Cardiac muscle cell (in vitro differentiated cells and primary cell): ENCODE data around the gene IGFN1. TPM values are rescaled to one million over a fixed set of nuclear protein-coding genes. Genes with fewer than 3 reads are reported as not detected.

ENCODE experiments used
- DNase-seq, 2 donors: peaks; one replicate each; pipeline versions ENCODE4 v3.0.0 to v3.0.0-alpha.2; 2010 to 2017; ENCODE audit warnings: low read depth in 1 of 2, low spot score in 1 of 2
- H3K27ac ChIP-seq: fragments of 200-600 bp; sonication (generic); 2 replicates; pipeline ENCODE4 v1.5.1; 2016
- H3K27me3 ChIP-seq: fragments of 200-600 bp; sonication (generic); 2 replicates; pipeline ENCODE4 v1.6.0; 2016; ENCODE audit warnings: control low read depth
- H3K36me3 ChIP-seq: fragments of 200-600 bp; sonication (generic); 2 replicates; pipeline ENCODE4 v1.5.1; 2016; ENCODE audit warnings: control low read depth
- H3K4me1 ChIP-seq: fragments of 200-600 bp; sonication (generic); 2 replicates; pipeline ENCODE4 v1.8.1; 2017; ENCODE audit warnings: low read depth, mild to moderate bottlenecking, mixed run types
- H3K4me3 ChIP-seq: fragments of 200-600 bp; sonication (generic); 2 replicates; pipeline ENCODE4 v1.5.1; 2016; ENCODE audit warnings: mild to moderate bottlenecking
- H3K9me3 ChIP-seq: fragments of 200-600 bp; sonication (generic); 2 replicates; pipeline ENCODE4 v1.5.1; 2017; ENCODE audit warnings: low read depth, mild to moderate bottlenecking, control low read depth
- CTCF ChIP-seq: IDR thresholded peaks from 2 replicates; pipeline ENCODE4 v1.5.1; 2012; ENCODE audit warnings: low read depth, mild to moderate bottlenecking, low read length
- polyA plus RNA-seq: library from polyadenylated mRNA; unstranded; fragments of >200 nt; fragmentation: Nextera tagmentation; extraction: Ambion mirVana; gene quantifications from 2 replicates; pipeline ENCODE4 v1.2.1, GENCODE V29; 2016
- total RNA-seq: library from RNA; depleted of rRNA; stranded (reverse); fragments of >200 nt; gene quantifications from 2 replicates; pipeline ENCODE4 v1.2.3, GENCODE V29; 2016

The IGFN1 gene
- total and polyA plus RNA-seq, 2 experiments from 2014 or later = not detected

- Histone ChIP-seq H3K27ac (no peak overlapping the region), H3K9me3 (no peaks in the 10 kb centered on the region), H3K4me3 (no peak overlapping the region), H3K36me3 (no peaks in the 10 kb centered on the region), H3K27me3 (peaks cover 26% of the 10 kb centered on the region), H3K4me1 (no peaks in the 10 kb centered on the region)
- DNase-seq = no peak
- no peak for TF ChIP-seq CTCF
These were observed 68.2 kb downstream of the IGFN1 start for GRCh38 chr1:201258763-201259230.

- Histone ChIP-seq H3K36me3 (no peaks in the 10 kb centered on the region), H3K9me3 (no peaks in the 10 kb centered on the region), H3K4me1 (no peaks in the 10 kb centered on the region), H3K27ac (no peak overlapping the region), H3K4me3 (no peak overlapping the region), H3K27me3 (peaks cover 26% of the 10 kb centered on the region)
- DNase-seq = peak in 1 of 2 donors; percentile 17
- TF ChIP-seq CTCF = no peak
These were observed 69.0 kb downstream of the IGFN1 start for GRCh38 chr1:201259476-201260235.

- H3K27me3 ChIP-seq = peaks cover 26% of the 10 kb centered on the region
- peak in 1 of 2 donors; percentile 6 for DNase-seq
- no peaks in the 10 kb centered on the region for H3K36me3 ChIP-seq
- H3K4me1 ChIP-seq = no peaks in the 10 kb centered on the region
- H3K4me3 ChIP-seq = no peak overlapping the region
- H3K27ac ChIP-seq = no peak overlapping the region
- TF ChIP-seq CTCF = no peak
- no peaks in the 10 kb centered on the region for H3K9me3 ChIP-seq
These were observed 69.6 kb downstream of the IGFN1 start for GRCh38 chr1:201260236-201260590.

DNA sequence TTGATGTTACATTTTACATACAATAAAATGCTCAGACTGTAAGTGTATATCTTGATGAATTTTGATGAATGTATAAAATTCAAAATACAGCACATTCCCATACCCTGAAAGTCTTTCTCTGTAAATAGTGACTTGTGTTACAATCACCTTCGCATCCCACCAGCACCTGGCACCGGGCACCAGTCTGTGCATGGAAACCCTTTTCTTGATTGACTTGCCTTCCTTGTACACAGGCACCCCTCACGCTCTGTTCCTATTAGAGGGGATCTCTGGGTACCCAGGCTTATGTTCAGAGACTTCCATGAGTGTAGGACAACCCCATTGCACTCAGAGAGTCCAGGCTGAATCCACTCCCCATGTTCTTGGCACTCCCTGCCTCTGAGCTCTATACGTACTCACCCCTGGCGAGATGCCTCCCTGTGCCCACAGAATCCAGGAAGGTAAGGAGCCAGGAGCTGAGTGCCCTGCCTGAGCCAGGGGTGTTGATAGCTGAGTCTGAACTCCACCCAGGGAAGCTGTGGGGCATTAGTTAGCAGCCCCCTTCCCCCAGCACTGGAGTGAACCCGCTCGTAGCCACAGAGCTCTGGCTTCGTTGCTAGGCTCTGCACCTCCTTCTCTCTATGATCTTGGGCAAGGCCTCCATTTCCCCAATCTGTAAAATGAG is 70.2 kb downstream of the IGFN1 start:
- TF ChIP-seq CTCF = no peak
- Histone ChIP-seq H3K27ac (no peak overlapping the region), H3K27me3 (peaks cover 26% of the 10 kb centered on the region), H3K4me1 (no peaks in the 10 kb centered on the region), H3K36me3 (no peaks in the 10 kb centered on the region), H3K9me3 (no peaks in the 10 kb centered on the region), H3K4me3 (no peak overlapping the region)
- DNase-seq = no peak

DNA sequence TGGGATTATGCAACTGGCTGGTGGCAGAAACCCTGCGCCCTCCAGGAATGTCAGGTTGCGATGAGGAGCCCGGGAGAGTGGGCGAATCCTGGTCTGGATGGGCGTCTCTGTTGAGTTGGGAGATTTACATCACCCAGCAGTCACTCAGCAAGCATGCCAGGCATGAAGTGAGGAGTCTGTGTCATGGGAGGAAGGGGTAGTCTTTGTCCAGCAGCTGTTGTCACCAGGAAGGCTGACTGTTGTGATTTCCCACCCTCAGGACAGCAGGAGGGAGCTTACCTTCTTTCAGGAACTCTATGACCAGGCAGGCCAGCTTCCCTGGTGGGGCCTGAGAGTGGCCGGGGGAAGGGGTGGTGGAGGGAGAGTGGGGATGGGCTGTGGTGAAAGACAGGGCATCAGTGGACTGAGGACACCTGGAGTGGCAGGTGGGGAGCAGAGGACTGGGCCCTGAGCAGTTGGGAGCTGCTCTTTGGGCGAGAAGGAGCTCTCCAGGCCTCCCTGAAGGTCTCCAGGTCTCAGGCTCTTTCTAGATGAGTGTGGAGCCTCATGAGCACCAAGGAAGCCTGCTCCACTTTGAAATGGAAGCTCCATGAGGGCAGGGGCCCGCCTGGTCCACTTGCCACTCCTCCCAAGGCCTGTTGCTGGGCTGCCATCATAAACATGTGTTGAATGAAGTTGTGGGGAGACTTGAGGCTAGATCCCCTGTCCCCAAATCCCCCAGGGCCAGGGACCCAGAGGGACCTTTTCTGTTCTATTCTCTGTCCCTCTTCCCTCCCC is 71.3 kb downstream of the IGFN1 start:
- no peaks in the 10 kb centered on the region for H3K9me3 ChIP-seq
- no peaks in the 10 kb centered on the region for H3K4me1 ChIP-seq
- no peak for TF ChIP-seq CTCF
- H3K27me3 ChIP-seq = peaks cover 31% of the 10 kb centered on the region
- no peak overlapping the region for H3K27ac ChIP-seq
- no peak overlapping the region for H3K4me3 ChIP-seq
- DNase-seq = no peak
- no peaks in the 10 kb centered on the region for H3K36me3 ChIP-seq
